Activated CD8-positive, alpha-beta memory T cell treated with anti-CD3 and anti-CD28 coated beads for 24 hours (primary cell): ENCODE measurements around the gene RALGDS.

Source experiments
- DNase-seq: peaks from one replicate; pipeline ENCODE4 v3.0.0-alpha.2; 2020

RALGDS gene

GRCh38 chr9:133117271-133118178, 3.5 kb downstream of the RALGDS start:
- DNase-seq = no peak

GRCh38 chr9:133116346-133117231, 4.5 kb downstream of the RALGDS start:
- DNase-seq = no peak

GRCh38 chr9:133115604-133116345, 5.3 kb downstream of the RALGDS start:
- peak; percentile 80 for DNase-seq

- DNase-seq = no peak
Measured at GRCh38 chr9:133114886-133115603, 6.0 kb downstream of the RALGDS start.

- no peak for DNase-seq
Measured at GRCh38 chr9:133113949-133114885, 6.8 kb downstream of the RALGDS start.

- DNase-seq = no peak
Measured at GRCh38 chr9:133113163-133113948, 7.7 kb downstream of the RALGDS start.

GRCh38 chr9:133112663-133113026, 8.4 kb downstream of the RALGDS start:
- no peak for DNase-seq

GRCh38 chr9:133111808-133112662, 9.0 kb downstream of the RALGDS start:
- no peak for DNase-seq

GRCh38 chr9:133109931-133110650, 10.9 kb downstream of the RALGDS start:
- DNase-seq = no peak

GRCh38 chr9:133108794-133109641, 12.0 kb downstream of the RALGDS start:
- no peak for DNase-seq

- no peak for DNase-seq
Measured at GRCh38 chr9:133107961-133108793, 12.9 kb downstream of the RALGDS start.

GRCh38 chr9:133107245-133107722, 13.8 kb downstream of the RALGDS start:
- no peak for DNase-seq

- no peak for DNase-seq
Measured at GRCh38 chr9:133106511-133107244, 14.4 kb downstream of the RALGDS start.

- no peak for DNase-seq
Measured at GRCh38 chr9:133105461-133105770, 15.6 kb downstream of the RALGDS start.

GRCh38 chr9:133104718-133105460, 16.2 kb downstream of the RALGDS start:
- DNase-seq = no peak
